Endothelial cell of hepatic sinusoid (primary cell): ENCODE measurements around the gene CERS6.
"Not testable (repeated sequence)": the region's sequence is repeated elsewhere in the genome, so short reads cannot be mapped to it uniquely, and the experiment has no call there.

ENCODE experiments used
- in situ Hi-C: cut with HindIII; loops from 2 replicates; pipeline ENCODE4 v1.10.0; 2017; ENCODE audit warnings: low sequenced_read_pairs

Gene CERS6

DNA sequence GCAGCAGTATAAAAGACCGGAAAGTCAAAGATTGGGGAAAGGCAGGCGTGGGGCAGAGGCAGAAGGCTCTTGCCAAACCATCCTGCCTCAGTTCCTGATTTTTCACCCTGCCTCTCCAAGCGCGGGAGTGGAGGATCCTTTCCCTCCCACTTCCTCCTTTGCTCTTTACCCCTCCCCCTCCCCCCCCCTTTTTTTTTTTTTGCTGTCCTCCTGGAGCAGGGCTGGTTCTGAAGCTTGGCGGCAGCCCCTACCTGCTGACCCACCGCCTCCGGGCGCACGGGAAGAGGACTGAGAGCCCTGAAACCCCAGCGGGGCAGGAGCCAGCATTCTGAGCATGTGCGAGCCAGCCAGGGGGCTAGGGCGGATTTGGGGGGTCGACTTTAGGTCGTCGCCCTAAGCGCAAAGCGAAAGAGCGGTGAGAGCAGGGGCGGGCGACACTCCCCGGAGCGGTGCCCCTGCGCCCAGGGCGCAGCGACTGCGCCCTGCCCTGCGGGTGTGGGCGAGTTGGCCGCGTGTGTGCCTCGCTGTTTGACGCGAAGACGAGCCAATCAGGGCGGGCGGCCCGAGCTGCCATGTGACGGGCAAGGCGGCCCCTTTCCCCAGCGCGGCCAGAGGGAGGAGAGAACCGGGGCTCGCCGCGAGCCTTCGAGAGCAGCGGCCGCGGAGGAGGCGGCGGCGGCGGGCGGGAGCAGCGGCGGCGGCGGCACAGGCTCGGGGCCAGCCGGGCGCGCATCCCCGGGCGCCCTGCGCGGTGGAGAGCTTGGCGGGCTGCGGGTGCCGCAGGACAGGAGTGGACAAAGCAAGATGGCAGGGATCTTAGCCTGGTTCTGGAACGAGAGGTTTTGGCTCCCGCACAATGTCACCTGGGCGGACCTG, at the start of gene CERS6:
Gene CERS6 (plus strand): TSS at position 628 of the 876 bp plus-strand sequence. CDS start 177 bp downstream, at position 805.
- in situ Hi-C loops: no loop called here

DNA sequence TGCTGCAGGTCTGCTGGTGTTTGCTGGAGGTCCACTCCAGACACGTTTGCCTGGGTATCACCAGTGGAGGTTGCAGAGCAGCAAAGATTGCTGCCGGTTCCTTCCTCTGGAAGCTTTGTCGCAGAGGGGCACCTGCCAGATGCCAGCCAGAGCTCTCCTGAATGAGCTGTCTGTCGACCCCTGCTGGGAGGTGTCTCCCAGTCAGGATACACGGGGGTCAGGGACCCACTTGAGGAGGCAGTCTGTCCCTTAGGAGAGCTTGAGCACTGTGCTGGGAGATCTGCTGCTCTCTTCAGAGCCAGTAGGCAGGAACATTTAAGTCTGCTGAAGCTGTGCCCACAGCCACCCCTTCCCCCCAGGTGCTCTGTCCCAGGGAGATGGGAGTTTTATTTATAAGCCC, 43.8 kb upstream of the CERS6 start:
- in situ Hi-C loops: not testable (repeated sequence)

DNA sequence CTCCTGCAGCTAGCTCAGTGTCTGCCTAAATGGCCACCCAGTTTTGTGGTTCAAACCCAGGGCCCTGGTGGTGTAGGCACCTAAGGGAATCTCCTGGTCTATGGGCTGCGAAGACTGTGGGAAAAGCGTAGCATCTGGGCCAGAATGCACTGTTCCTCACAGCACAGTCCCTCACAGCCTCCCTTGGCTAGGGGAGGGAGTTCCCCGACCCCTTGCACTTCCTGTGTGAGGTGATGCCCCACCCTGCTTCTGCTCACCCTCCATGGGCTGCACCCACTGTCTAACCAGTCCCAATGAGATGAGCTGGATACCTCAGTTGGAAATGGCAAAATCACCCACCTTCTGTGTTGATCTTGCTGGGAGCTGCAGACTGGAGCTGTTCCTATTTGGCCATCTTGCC, 43.0 kb upstream of the CERS6 start:
- in situ Hi-C loops: not testable (repeated sequence)

DNA sequence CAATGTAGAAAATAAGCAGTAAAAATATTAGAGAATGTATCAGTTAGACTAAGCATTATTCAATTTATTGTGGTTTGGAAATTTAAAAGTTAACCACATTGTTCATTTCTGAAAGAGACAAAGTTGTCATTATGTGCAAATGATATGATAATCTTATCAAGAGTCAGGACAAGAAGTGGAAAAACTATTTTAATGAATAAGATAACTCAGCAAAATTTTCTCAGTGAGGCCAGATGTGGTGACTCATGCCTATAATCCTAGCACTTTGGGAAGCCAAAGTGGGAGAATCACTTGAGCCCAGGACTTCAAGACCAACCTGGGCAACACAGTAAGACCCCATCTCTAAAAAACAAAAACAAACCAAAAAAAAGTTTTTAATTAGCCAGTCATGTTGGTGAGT, 39.5 kb upstream of the CERS6 start:
- in situ Hi-C loops: no loop called here

GRCh38 chr2:168422584-168422983, 33.5 kb upstream of the CERS6 start:
- in situ Hi-C loops: no loop called here

GRCh38 chr2:168424112-168424951, 31.7 kb upstream of the CERS6 start:
- in situ Hi-C loops: no loop called here

DNA sequence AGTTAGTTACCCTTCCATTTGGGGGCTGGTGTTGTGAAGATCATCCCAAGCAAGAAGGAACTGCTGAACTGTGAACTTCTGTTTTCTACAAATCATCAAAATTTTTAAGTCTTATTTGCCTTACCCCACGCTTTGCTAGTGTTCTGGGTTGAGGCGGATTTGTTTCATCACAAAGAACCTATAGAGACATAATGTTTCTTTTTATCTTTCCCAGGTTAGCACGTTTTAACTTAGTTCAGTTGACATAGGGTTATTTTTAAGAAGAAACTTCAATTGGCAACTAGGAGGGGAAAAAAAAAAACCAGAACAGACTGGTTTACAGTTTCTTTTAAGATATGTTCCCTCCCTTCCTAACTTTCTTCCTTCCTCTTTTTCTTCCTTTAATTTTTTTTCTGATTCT, 31.1 kb upstream of the CERS6 start:
- in situ Hi-C loops: no loop called here

DNA sequence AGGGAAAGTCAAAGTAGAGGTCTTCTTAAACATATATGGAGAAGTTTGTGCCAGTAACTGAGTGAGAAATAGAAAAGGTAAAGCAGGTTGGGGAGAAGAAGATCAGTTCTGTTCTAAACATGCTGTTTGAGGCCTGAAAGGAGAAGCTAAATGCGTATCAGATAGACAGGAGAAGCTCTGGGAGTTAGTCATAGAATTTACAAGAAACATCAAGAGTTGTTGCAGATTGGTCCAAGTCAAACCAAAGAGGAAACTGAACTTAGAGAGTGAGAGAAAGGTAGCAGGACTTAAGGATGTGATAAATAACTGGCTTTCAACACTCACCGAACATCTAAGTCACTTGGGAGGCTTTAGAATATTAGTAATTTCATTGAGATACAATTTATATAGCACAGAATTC, 29.2 kb upstream of the CERS6 start:
- in situ Hi-C loops: no loop called here

- in situ Hi-C loops: no loop called here
These were observed 28.6 kb upstream of the CERS6 start for GRCh38 chr2:168427451-168427850.

DNA sequence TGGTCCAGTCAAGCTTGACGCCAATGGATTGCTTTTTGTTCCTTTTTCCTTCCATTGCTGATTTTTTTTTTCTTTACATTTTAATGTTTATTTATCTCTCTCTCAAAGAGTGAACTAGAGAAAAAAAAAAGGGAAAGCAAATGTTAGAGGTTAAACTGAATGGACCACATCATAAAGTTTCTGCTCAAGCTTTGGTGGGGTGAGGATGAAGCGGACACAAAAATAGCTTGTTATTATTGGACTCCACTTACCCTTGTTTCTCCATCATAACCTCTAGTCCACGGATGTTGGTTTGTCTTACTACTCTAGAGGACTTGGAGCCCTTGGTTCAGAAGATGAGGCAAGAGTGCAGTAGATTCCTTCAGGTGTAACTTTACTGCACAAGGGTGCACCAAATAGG, 27.6 kb upstream of the CERS6 start:
- in situ Hi-C loops: no loop called here

DNA sequence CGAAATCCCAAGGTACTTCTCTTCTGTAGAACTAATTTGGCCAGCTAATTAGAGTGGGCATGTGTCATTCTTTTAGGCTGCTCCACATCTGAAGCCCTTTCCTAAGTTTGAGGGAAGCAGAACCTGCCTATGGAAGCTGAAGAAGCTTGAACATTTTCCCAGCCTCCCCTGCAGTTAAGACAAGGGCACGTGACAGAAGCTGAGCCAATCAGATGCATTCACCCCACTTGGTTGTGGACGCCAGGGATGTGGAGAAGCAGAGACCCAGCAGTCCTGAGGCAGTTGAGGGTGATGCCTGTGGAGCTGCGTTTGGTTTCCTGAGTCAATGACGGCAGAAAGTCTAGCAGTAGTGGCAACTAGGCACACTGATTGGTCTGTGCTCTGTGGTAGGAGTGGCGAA, 26.1 kb upstream of the CERS6 start:
- in situ Hi-C loops: no loop called here

DNA sequence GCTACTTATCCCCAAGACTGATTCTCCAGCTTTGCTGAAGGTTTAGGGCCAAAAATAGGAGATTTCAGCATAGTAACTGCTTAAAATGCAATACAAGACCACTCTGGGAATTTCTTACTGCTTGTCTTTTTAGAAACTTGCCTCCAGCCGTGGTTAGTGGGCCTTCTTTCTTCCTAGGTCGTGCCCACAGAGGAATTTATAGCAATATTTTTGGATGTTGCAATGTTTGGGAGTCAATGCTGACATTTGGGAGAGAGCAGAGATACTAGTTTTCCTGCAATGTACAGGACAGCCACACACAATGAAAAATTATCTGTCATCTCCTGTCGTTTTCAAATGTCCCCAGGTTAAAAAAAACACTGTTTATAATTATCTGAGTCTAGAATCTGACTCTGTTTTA, 25.6 kb upstream of the CERS6 start:
- in situ Hi-C loops: no loop called here

DNA sequence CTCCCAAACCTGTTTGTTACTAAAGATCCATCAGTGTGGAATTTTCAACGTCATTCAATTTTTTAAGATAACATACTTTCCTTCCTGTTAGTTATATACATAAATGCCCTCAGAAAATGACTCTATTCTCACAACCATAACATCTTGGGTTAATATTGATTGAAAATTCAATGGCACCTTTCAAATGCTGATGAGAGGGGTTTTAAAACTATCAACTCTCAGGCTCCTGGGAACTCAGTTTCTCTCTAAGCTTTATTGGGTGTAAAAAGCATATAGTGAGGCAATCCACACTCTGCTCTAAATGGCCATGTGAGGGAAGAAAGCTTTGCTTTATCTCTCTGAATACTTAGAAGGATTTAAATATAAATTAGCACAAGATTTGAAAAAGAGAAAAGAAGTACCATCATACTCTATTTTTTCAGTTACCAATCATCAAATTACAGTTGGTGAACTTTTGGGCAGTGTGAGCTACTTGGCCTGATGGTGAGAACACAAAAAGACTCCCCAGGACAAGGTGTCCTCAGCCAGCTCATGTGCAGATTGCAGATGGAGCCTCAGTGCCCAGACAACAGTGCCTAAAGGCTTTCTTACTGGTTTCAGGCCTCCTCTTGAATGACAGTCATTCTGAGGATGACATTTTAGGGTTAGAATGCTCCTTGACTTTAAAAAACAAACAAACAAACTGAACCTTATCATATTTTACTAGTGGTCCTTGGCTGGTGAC, 24.6 kb upstream of the CERS6 start:
- in situ Hi-C loops: no loop called here

DNA sequence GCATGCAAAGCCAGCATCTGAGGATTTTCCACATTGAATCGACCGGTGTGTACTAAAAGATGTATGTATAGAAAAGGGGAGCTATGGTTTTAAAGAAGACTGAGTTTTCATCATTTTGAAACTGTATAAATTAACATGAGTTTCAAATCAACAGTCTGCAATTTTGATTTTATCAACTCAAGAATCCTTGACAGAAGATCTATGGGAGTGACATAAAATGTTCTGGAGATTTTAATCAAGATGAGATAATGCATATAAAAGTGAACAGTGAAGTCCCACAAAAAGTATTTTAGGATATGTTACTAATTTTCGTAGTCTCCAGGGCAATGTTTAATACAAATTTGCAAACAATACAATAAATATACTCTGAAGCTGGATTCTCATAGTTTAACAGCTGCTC, 24.0 kb upstream of the CERS6 start:
- in situ Hi-C loops: no loop called here

- in situ Hi-C loops: no loop called here
These were observed 23.4 kb upstream of the CERS6 start for GRCh38 chr2:168432565-168433186.

DNA sequence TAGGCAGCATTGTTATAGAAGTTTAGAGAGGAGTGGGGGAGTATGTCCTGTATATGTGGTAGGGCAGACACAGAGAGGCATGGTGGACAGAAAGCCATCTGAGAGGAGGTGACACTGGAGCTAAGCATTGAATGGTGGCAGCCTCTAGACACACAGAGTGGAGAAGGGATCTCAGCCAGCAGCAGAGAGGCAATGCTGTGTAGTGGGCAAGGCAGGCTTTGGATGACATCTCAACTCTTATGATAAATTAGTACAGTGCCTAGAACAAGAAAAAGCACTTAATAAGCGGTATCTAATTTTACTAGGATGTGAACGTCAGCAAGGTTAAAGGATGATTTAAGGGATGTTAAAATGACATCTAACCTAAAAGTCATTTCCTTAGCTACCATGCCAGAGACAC, 22.5 kb upstream of the CERS6 start:
- in situ Hi-C loops: no loop called here

- in situ Hi-C loops: no loop called here
These were observed 21.9 kb upstream of the CERS6 start for GRCh38 chr2:168434146-168434545.

DNA sequence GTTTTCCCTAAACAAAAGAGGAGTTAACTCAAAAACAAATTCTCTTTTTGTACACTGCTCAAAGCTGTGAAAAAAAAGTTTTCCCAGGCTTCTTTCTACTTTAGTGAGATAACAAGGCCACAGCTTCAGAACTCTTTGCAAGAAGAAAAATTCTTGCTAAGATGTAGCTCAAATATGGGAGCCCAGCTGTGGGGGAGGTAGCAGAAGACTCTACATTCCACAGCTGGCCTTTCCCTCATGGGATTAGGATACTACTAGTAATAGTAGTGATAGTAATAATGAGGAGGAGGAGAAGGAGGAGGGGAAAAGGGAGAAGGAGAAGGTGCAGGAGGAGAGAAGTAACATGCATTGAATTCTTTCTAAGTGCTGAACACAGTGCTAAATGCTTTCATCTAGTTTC, 19.2 kb upstream of the CERS6 start:
- in situ Hi-C loops: no loop called here

- in situ Hi-C loops: no loop called here
These were observed 17.5 kb upstream of the CERS6 start for GRCh38 chr2:168438553-168438952.

- in situ Hi-C loops: no loop called here
These were observed 16.5 kb upstream of the CERS6 start for GRCh38 chr2:168439536-168439935.
